GM19240 (cell line): ENCODE results near the gene PUM2.

Experiments
- DNase-seq: peaks from one replicate; pipeline ENCODE4 v3.0.0; 2011; ENCODE audit warnings: low spot score; ENCODE audit not compliant: insufficient read length

Gene PUM2

DNA sequence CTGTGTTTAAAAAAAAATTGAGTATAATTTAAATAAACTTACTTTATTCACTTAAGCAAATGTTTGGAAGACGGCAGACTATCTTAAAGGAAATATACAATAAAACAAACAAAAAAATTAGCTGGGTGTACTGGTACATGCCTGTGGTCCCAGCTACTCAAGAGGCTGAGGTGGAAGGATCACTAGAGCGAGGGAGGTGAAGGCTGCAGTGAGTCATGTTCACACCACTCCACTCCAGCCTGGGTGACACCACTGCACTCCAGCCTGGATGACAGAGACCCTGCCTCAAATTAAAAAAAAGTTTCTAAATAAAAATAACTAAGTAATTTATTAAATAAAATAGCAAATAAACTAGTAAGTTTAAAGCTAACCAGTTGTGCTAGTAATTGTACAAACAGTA, 7.5 kb downstream of the PUM2 start:
- no peak for DNase-seq

DNA sequence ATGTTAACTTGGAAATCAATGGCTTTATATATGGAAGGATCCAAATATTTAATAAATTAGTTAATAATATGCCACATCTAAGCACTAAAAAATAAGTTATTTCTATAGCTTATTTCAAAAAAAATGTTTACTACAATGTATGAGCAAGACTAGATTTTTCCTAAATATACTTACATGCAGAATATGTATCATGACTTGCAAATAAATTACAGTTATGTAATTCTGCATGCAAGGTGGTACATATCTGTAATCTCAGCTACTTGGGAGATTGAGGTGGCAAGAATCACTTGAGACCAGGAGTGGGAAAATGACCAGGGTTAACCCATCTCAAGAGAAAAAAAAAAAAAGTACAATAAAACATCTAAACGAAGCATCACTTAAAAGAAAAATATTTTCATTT, 11.6 kb downstream of the PUM2 start:
- DNase-seq = no peak

DNA sequence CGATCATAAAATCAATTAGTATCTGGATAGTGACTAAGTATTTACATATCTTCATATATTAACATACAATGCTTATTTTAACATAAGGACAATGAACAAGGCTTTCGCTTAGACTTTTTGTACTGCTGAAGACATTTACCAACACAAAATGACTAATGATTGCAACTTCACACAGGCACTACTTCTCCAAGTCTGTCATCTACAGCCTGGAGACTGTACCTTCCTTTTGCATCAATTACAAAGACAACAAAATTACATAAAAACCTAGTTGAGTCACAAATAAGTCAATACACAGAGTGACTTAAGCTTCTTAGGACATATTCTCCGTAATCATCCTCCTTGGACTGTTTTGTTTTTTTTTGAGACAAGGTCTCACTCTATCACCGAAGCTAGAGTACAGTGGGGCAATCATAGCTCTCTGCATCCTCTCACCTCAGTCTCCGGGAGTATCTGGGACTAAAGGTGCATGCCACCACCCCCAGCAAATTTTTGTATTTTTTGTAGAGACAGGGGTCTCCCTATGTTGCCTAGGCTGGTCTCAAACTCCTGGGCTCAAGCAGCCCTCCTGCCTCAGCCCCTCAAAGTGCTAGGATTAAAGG, 15.9 kb downstream of the PUM2 start:
- DNase-seq = no peak

DNA sequence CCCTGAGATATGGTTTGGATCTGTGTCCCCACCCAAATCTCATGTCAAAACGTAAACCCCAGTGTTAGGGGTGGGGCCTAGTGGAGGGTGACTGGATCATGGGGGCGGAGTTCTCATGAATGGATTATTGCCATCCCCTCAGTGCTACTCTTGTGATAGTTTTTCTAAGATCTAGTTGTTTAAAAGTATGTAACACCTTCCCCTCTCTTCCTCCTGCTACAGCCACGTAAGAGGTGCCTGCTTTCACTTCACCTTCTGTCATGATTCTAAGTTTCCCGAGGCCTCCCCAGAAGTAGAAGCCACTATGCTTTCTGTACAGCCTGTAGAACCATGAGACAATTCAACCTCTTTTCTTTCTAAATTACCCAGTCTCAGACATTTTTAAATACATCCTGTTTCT, 16.9 kb downstream of the PUM2 start:
- DNase-seq = no peak

DNA sequence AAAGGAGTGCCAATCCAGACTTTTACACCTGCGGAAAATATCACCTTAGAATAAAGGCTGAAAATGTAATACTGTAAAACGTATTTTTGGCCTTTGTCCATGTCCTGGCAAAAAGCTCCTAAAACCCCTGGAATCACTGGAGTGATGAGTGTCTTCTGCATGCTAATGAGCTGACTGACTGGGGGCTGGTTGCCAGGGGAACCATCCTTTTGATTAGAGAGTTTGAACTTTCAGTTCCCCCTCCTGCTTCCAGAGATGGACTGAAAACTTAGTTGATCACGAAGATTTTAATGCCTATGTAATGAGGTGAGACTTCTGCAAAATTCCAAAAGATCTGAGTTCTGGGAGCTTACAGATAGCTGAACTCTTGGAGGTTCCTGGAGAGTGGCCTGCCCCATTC, 20.5 kb downstream of the PUM2 start:
- DNase-seq = no peak

DNA sequence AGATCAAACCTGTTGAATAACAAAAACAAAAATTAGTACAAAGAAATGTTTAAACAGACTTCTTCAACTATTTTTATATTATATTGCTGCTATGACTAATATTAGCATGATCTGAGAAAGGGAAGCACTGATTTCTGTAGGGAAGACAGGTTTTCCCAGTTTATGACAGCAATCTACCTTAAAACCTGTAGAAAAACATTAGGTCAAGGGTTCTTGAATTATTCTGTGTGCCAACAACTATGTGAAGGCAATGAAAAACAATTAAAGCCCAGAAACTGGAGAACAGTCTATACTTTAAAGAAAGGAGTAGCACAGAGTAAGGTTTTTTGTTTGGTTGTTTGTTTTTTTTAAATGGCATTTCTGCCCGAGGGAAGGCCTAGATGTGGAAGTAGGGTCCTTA, 23.3 kb downstream of the PUM2 start:
- no peak for DNase-seq

DNA sequence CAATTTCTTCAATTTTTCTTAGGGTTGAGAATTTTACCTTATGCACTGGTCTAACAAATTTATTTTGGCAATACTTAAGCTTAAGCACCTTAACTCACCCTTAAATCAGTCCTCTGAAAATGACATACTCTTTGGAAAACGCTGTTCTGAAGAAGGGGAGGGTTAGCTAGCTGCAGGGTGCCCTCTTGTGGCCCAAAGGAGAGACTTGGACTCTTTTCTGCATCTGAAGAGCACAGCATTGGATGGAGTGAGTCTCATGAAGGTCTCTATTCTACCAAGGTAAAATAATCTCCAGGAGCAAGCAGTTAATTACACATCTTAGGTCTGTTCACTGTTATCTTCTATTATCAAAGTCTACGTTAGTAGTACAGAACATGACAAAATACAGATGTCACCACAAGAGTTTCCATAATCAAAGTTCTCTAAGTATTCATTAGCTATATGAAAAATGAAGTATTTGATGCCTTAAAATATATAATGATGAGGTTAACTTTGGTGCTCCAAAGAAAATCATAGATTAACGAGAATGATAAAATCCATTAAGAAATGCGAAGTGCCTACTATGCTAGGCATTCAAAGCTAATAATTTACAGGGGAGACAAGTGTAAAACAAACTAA, 24.4 kb downstream of the PUM2 start:
- DNase-seq = no peak

DNA sequence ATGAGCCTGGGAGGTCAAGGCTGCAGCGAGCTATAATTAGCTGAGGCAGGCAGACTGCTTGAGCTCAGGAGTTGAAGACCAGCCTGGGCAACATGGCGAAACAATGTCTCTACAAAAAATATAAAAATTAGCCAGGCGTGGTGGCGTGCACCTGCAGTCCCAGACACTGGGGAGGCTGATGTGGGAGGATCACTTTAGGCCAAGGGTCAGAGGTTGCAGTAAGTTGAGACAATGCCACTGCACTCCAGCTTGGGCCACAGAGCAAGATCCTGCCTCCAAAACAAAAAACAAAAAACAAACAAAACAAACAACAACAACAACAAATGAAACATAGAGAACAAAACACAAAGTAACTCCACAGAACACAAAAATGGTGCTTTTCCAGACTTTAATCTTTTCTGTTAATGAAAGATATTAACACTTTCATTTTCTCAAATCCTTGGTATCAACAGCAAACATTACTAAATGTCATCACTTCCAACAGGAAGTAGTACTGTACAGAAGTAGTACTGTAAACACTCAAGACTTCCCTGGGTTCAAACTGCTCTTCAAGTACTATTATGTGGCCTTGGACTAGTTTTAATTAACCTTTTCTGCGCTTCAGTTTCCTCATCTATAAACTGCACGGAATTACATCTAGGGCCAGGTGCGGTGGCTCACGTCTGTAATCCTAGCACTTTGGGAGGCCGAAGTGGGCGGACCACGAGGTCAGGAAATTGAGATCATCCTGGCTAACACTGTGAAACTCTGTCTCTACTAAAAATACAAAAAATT, 27.9 kb downstream of the PUM2 start:
- DNase-seq = no peak

DNA sequence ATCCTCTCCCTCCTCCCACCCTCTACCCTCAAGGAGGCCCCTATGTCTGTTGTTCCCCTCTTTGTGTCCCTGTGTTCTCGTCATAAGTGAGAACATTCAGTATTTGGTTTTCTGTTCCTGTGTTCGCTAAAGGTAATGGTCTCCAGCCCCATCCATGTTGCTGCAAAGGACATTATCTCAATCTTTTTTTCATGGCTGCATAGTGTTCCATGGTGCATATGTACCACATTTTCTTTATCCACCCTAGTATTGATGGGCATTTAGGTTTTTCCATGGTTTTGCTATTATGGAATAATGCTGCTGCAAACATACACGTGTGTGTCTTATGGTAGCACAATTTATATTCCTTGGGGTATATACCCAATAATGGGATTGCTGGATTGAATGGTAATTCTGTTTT, 33.0 kb downstream of the PUM2 start:
- DNase-seq = no peak

DNA sequence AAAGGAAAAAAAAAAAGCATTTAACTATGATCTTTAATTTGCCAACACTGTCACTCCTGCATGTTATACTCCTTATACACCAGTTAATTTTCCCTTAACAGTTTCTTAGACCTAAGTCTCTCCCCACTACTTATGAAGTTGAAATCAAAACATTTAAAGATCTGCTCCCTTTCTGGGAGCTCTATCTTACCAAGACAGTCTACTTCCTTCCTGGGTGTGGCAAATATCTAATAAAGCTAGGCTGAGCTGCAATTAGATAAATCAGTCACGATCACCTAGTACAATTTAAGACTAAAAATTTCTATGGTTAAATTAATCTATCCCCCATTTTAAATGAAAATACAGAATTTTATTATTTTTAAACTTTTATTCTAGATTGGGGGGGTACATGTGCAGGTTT, 33.4 kb downstream of the PUM2 start:
- DNase-seq = no peak

DNA sequence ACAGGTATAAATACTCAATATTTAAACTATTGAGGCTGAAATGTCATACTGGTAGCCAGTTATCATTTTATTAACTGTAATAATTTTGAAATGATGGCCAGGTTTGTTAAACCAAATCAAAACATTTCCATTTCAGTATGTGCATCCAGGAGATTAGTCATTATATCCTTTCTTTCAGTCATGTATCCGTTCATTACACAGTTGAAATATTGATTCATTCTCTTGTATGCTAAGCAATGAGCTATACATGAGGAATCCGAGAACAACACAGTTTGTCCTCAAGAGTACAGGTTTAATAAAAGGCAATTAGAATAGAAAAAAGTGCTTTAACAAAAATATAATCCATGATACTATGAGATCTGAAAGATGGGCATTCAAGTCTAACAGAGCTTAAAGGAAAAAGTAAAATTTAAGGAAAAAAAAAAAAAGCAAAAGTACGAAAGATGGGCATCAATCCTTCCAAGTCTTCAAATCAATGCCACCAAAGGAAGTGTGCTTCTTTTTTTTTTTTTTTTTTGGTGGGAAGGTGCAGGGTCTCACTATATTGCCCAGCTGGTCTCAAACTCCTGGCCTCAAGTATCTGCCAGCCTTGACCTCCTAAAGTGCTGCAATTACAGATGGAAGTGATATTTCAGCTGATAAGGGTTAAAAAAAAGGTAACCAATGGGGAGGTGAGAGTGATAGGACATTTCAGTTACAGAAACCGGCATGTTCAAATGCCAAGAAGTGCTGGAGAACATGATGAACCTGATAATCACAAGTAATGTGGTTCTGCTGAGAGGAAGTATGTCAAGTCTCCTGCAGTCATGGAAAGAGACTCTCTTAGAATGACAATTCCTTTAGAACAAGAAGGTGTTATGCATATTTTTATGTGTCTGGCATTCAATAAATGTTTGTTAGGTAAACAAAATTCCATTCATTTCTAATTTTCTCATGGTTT, 35.8 kb downstream of the PUM2 start:
- DNase-seq = no peak

DNA sequence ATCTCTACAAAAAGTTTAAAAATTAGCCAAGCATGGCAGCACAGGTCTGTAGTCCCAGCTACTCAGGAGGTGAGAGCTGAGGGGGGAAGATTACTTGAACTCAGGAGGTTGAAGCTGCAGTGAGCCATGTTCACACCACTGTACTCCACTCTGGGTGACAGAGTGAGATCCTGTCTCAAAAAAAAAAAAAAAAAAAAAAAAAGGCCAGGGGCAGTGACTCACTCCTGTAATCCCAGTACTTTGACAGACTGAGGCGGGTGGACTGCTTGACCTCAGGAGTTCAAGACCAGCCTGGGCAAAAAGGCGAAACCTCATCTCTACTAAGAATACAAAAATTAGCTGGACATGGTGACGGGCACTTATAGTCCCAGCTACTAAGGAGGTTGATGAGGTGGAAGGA, 37.0 kb downstream of the PUM2 start:
- no peak for DNase-seq

DNA sequence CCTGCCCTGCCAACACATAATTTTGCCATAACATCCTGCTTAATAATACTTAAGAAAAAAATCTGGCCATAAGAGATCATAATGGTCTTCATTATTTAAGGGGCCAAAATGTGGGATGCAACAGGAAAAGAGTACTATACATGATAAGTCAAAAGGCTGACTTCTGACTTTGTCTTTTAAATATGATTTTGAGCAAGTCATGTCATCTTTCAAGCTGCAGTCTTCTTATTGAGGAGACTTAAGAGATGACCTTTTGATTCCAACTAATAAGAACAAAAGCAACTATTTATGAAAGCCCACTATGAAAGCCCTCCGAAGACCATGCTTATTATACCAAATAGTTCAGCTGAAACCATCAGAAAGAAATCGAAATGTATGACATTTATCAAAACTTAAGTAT, 41.6 kb downstream of the PUM2 start:
- no peak for DNase-seq

DNA sequence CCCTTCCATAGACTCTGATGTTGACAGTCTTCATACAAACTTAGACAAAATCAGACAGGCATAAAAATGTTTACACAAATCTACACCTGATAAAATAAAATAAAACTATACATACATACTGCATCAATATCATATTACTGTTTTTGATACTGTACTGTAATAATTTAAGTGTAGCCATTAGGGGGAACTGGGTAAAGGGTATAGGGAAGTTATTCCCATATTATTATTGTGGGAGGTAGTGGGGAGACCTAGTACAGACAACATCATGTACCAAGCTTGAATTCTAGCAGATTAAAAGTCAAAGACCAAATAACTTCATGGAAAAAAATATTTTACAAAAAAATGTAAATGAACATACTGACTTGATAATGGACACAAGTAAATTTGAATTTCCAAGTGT, 43.3 kb downstream of the PUM2 start:
- no peak for DNase-seq

DNA sequence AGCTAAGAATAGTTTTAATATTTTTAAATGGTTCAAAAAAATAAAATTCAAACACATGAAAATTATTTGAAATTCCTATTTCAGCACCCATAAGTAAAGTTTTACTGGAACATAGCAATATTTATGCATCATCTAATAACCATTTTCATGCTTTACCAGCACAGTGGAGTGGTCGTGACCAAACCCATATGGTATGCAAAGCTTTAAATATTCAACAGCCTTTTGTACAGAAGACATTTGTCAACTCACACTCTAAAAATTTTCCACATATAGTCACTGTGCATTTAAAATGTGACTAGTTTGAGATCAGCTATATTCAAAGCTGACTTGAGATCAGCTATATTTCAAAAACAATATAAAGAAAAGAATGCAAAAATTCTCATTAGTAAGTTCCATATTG, 46.2 kb downstream of the PUM2 start:
- DNase-seq = no peak

DNA sequence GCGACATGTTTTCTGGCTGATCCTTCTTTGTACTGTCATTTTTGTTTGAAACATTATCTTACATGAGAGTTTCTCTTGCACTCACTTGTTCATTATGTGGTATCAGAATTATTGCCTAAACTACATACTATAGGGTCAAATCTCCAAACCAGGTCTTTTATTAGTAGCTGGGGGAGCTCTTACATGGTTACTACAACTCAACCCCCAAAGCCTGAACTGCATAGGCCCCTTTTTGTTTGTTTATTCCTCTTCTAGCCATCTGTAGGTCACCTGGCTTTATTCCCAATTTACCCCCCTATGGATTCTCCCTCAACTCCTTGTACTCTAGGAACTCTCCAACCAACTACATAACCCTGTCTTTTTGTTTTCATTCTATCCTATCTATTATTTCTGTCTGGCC, 46.7 kb downstream of the PUM2 start:
- no peak for DNase-seq

DNA sequence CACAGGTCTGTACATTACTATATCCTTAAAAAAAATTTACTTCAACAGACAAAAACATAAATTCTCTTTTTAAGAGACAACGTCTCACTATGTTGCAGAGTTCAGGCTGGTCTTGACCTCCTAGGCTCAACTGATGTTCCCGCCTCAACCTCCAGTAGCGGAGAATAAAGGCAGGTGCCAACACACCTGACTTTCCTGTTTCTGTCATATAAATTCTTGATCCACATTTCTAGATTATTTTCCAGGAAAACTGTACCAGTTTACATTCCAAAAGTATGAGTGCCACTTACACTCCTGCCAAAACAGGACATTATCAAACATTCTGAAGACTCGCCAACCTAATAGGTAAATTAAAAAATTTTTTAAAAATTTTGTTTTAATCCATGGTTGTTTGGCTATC, 48.6 kb downstream of the PUM2 start:
- no peak for DNase-seq

DNA sequence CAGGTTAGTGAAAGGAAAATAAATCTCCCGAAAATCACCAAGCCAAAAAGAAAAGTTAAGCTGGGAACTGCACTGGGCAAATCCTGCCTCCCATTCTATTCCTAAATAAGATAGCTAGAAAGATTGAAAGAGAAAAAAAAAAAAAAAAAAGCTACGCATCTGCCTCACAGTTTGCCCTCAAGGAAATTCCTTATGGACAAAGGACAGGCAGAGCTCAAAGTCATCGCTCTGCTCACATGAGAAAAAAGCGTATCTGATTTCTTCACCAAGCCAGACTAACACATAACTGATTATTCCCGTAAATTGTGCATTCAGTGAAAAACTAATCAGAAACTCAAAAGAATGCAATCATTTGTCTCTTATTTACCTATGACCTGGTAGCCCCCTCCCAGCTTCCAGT, 50.0 kb downstream of the PUM2 start:
- DNase-seq = no peak

DNA sequence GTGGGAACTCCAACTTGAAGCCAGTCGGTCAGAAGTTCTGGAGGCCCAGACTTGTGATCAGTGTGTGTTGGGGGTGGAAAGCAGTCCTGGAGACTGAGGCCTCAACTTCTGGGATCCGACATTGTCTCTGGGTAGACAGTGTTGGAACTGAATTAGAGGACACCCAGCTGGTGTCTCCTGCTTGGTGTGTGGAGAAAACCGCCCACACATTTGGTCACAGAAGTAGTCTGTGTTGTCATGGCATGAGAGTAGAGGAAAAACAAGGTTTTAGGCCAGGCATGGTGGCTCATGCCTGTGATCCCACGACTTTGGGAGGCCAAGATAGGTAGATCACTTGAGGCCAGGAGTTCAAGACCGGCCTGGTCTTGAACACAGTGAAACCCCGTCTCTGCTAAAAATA, 51.5 kb downstream of the PUM2 start:
- DNase-seq = no peak

DNA sequence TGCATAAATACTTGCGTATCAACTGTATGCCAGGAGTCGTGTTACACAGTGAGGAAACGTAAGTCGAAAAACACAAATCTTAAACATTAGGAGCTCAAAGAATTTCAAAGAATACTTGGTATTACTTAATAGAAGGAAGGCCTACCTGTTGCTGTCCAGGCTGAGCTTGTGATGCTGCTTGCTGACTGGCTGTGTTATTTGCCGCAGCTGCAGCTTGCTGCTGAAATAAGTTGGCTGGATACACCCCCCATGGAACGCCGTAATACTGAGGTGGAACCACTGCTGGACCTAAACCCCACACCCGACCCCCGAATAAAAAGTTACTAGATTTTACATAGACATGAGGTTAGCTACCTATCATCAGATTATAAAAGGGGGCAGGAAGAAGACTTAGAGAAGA, 56.4 kb downstream of the PUM2 start:
- no peak for DNase-seq

DNA sequence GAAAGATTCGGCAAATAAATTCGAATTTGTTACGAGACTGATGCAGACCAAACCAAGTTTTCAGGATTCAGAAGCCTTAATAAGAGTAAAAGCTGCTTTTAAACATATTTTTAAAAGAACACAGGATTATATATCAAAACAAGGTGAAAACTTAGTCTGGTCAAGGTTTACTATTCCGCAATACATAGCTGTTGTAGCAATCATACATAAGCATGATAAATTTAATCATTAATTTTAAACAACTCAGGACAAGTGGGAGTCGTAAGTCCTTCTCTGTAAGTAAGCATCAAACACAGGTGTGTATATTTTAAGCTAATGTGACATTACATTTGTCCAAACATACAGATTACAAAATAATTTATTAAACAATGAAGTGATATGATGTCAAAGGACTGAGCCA, 57.7 kb downstream of the PUM2 start:
- no peak for DNase-seq

DNA sequence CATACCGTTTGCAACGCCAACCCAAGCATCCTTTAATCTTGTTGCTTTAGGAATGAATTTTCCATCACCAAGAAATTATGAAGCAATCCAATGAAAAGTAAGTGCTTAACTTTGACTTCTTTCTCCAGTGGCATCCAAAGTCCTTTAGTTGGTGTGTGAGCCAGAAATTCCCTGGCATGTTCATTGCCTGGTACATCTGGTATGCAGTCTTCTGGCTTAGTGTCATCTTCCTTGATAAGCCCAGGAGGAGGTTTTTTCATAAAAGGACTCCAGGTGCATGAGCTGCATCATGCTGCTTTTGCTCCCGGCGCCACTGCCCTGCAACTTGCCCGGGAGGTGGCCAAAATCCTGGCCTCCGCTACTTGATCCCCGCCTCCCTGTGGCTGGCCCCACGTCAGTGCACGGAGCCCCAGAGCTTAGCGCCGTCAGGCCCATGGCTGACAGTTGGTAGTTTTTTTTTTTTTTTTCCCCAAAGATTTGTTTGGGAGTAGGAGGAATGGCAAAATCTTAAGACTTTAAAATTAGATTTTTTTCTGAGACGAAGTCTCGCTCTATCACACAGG, 58.7 kb downstream of the PUM2 start:
- DNase-seq = no peak
